ENCODE results near the gene TPGS1.

The TPGS1 gene

GRCh38 chr19:492091-492531 is 15.2 kb upstream of the TPGS1 start:
- ATAC-seq (ENCODE audit: insufficient read depth, low read depth) (no peak), DNase-seq (no peak)
- TF ChIP-seq EZH2 (IDR thresholded peaks at IDR 0.05; ENCODE audit: borderline replicate concordance, low read depth, low read length, severe bottlenecking) (no peak), CTCF (IDR thresholded peaks at IDR 0.05; ENCODE audit: borderline replicate concordance, extremely low read depth, low read length, poor library complexity, severe bottlenecking) (no peak)
- no peaks in the 10 kb centered on the region for H4K20me1 ChIP-seq (ENCODE audit: insufficient read depth, low read length)
- H3K27me3 ChIP-seq (ENCODE audit: insufficient read depth, low read length, poor library complexity), result no peaks in the 10 kb centered on the region
- H3K27ac ChIP-seq (ENCODE audit: low read length), result no peak overlapping the region
- peaks cover 11% of the 10 kb centered on the region for H3K79me2 ChIP-seq (ENCODE audit: insufficient read depth, low read length)
- no peak overlapping the region for H2AFZ ChIP-seq (ENCODE audit: low read depth, low read length)
- no peak overlapping the region for H3K4me2 ChIP-seq (ENCODE audit: insufficient read depth, low read length)
- no peak overlapping the region for H3K4me3 ChIP-seq (ENCODE audit: low read depth in 1 of 2, low read length in 2 of 2)
- peaks cover 27% of the 10 kb centered on the region for H3K4me1 ChIP-seq (ENCODE audit: insufficient read depth, low read length)
- H3K36me3 ChIP-seq (ENCODE audit: insufficient read depth, low read length), result no peaks in the 10 kb centered on the region; the same call in 1 of the 2 replicates
- H3K9ac ChIP-seq (ENCODE audit: low read depth, low read length), result no peak overlapping the region
- H3K9me3 ChIP-seq (ENCODE audit: insufficient read depth, low read length, severe bottlenecking), result no peaks in the 10 kb centered on the region

GRCh38 chr19:493391-494170 is 13.7 kb upstream of the TPGS1 start:
- no peak overlapping the region for H3K9ac ChIP-seq (ENCODE audit: low read depth, low read length)
- H2AFZ ChIP-seq (ENCODE audit: low read depth, low read length), result no peak overlapping the region
- H3K4me2 ChIP-seq (ENCODE audit: insufficient read depth, low read length), result no peak overlapping the region
- no peaks in the 10 kb centered on the region; the same call in 1 of the 2 replicates for H3K36me3 ChIP-seq (ENCODE audit: insufficient read depth, low read length)
- TF ChIP-seq EZH2 (IDR thresholded peaks at IDR 0.05; ENCODE audit: borderline replicate concordance, low read depth, low read length, severe bottlenecking), result no peak
- TF ChIP-seq CTCF (IDR thresholded peaks at IDR 0.05; ENCODE audit: borderline replicate concordance, extremely low read depth, low read length, poor library complexity, severe bottlenecking), result no peak
- no peaks in the 10 kb centered on the region for H3K9me3 ChIP-seq (ENCODE audit: insufficient read depth, low read length, severe bottlenecking)
- no peaks in the 10 kb centered on the region for H3K27me3 ChIP-seq (ENCODE audit: insufficient read depth, low read length, poor library complexity)
- DNase-seq (no peak), ATAC-seq (ENCODE audit: insufficient read depth, low read depth) (no peak)
- no peak overlapping the region for H3K27ac ChIP-seq (ENCODE audit: low read length)
- no peak overlapping the region for H3K4me3 ChIP-seq (ENCODE audit: low read depth in 1 of 2, low read length in 2 of 2)
- peaks cover 13% of the 10 kb centered on the region for H3K4me1 ChIP-seq (ENCODE audit: insufficient read depth, low read length)
- no peaks in the 10 kb centered on the region for H4K20me1 ChIP-seq (ENCODE audit: insufficient read depth, low read length)
- peaks cover 8% of the 10 kb centered on the region for H3K79me2 ChIP-seq (ENCODE audit: insufficient read depth, low read length)

- Histone ChIP-seq H3K27ac (ENCODE audit: low read length) (no peak overlapping the region), H2AFZ (ENCODE audit: low read depth, low read length) (no peak overlapping the region), H3K27me3 (ENCODE audit: insufficient read depth, low read length, poor library complexity) (no peaks in the 10 kb centered on the region), H3K4me1 (ENCODE audit: insufficient read depth, low read length) (peaks cover 12% of the 10 kb centered on the region), H3K9me3 (ENCODE audit: insufficient read depth, low read length, severe bottlenecking) (no peaks in the 10 kb centered on the region), H3K4me2 (ENCODE audit: insufficient read depth, low read length) (no peak overlapping the region), H4K20me1 (ENCODE audit: insufficient read depth, low read length) (no peaks in the 10 kb centered on the region), H3K4me3 (ENCODE audit: low read depth in 1 of 2, low read length in 2 of 2) (no peak overlapping the region), H3K36me3 (ENCODE audit: insufficient read depth, low read length) (no peaks in the 10 kb centered on the region; the same call in 1 of the 2 replicates), H3K79me2 (ENCODE audit: insufficient read depth, low read length) (peaks cover 4% of the 10 kb centered on the region), H3K9ac (ENCODE audit: low read depth, low read length) (no peak overlapping the region)
- no peak for DNase-seq
- no peak for ATAC-seq (ENCODE audit: insufficient read depth, low read depth)
- TF ChIP-seq EZH2 (IDR thresholded peaks at IDR 0.05; ENCODE audit: borderline replicate concordance, low read depth, low read length, severe bottlenecking), result no peak
- TF ChIP-seq CTCF (IDR thresholded peaks at IDR 0.05; ENCODE audit: borderline replicate concordance, extremely low read depth, low read length, poor library complexity, severe bottlenecking), result no peak
These were observed 12.9 kb upstream of the TPGS1 start for GRCh38 chr19:494171-495080.

Data from DND-41 (cell line).